Bronchial epithelial cell (primary cell): Measurements from ENCODE around the gene STUM. TPM values are rescaled to one million over a fixed set of nuclear protein-coding genes. Genes with fewer than 3 reads are reported as not detected.

Experiments
- DNase-seq: peaks from one replicate; pipeline ENCODE4 v3.0.0-alpha.2; 2010; ENCODE audit warnings: low read depth
- FAIRE-seq: peaks from 2 replicates; lab custom pipeline; 2011; peaks lifted over from hg19 to GRCh38; lab: Jason Lieb, UNC
- H3K27me3 ChIP-seq: 2 replicates; pipeline ENCODE4 v1.5.1; 2011; ENCODE audit warnings: low read length; ENCODE audit not compliant: control insufficient read depth, insufficient read depth
- H3K36me3 ChIP-seq: 2 replicates; pipeline ENCODE4 v1.5.1; 2011; ENCODE audit warnings: low read length; ENCODE audit not compliant: control insufficient read depth, insufficient read depth
- H3K4me3 ChIP-seq: 2 replicates; pipeline ENCODE4 v1.5.1; 2011; ENCODE audit warnings: mild to moderate bottlenecking, low read depth, low read length, control low read depth
- total RNA-seq: library from RNA; depleted of rRNA; stranded (reverse); fragments of >200 nt; gene quantifications from 2 replicates; pipeline ENCODE4 v1.2.1, GENCODE V29; 2014
- TF ChIP-seq, protein P1 (sequence below): IDR thresholded peaks from 2 replicates; pipeline ENCODE4 v1.5.1; 2011; ENCODE audit warnings: mild to moderate bottlenecking, moderate library complexity, low read length, control low read depth, inconsistent platforms; ENCODE audit not compliant: insufficient read depth, severe bottlenecking

Gene STUM
- total RNA-seq, 1 donor from 2014 or later: not detected

- DNase-seq (no peak), FAIRE-seq (peak; percentile 32)
- Histone ChIP-seq H3K27me3 (peaks cover 4% of the 10 kb centered on the region), H3K36me3 (no peaks in the 10 kb centered on the region), H3K4me3 (no peak overlapping the region)
- TF ChIP-seq, protein P1, sequence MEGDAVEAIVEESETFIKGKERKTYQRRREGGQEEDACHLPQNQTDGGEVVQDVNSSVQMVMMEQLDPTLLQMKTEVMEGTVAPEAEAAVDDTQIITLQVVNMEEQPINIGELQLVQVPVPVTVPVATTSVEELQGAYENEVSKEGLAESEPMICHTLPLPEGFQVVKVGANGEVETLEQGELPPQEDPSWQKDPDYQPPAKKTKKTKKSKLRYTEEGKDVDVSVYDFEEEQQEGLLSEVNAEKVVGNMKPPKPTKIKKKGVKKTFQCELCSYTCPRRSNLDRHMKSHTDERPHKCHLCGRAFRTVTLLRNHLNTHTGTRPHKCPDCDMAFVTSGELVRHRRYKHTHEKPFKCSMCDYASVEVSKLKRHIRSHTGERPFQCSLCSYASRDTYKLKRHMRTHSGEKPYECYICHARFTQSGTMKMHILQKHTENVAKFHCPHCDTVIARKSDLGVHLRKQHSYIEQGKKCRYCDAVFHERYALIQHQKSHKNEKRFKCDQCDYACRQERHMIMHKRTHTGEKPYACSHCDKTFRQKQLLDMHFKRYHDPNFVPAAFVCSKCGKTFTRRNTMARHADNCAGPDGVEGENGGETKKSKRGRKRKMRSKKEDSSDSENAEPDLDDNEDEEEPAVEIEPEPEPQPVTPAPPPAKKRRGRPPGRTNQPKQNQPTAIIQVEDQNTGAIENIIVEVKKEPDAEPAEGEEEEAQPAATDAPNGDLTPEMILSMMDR: no peak
These were observed 28.0 kb downstream of the STUM start for GRCh38 chr1:226576601-226577000.

DNA sequence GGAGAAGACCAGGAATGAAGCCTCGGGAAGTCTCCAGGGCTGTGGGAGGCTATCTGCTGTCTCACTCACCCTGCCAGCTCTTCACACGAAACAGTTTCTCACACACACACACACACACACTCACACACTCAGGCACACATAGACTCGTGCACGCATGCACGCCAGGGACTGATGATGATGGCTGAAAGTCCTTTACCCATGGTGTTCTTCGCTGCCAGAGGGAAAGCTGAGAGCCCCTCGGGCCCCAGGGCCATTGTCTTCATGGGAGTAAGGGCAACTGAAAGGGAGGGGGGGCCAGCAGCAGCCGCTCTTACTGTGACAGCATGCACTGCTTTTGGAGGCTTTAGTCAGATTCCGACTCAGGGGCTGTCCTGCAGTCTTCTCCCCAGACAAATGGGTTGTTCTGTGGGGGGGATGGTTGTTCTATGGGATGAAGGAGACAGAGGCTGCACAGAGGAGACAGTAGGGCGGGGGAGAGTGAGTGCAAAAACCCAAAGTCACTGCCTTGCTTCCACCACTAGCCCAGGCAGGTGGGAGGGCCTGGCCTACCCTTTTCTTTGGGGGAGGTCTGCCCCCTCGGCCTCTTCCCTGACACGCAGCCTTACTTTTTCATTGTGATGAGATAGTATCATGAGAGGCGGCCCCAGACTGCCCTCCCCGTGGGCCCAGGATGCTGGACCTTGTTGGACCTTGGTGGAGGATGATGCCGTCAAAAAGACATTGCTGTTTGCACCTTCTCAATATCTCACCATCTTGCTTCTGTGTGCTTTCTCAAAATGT lies 29.0 kb downstream of the STUM start:
- peaks cover 4% of the 10 kb centered on the region for H3K27me3 ChIP-seq
- no peaks in the 10 kb centered on the region for H3K36me3 ChIP-seq
- TF ChIP-seq, protein P1: no peak
- FAIRE-seq (no peak), DNase-seq (no peak)
- no peak overlapping the region for H3K4me3 ChIP-seq

GRCh38 chr1:226578946-226579578 lies 30.5 kb downstream of the STUM start:
- peaks cover 2% of the 10 kb centered on the region for H3K27me3 ChIP-seq
- no peak overlapping the region for H3K4me3 ChIP-seq
- TF ChIP-seq, protein P1: no peak
- H3K36me3 ChIP-seq: no peaks in the 10 kb centered on the region
- DNase-seq: no peak
- no peak for FAIRE-seq

- Histone ChIP-seq H3K4me3 (no peak overlapping the region), H3K36me3 (no peaks in the 10 kb centered on the region), H3K27me3 (peaks cover 2% of the 10 kb centered on the region)
- FAIRE-seq (no peak), DNase-seq (no peak)
- TF ChIP-seq, protein P1: no peak
These were observed 31.3 kb downstream of the STUM start for GRCh38 chr1:226579781-226580323.

- FAIRE-seq (no peak), DNase-seq (no peak)
- Histone ChIP-seq H3K27me3 (peaks cover under 1% of the 10 kb centered on the region), H3K4me3 (no peak overlapping the region), H3K36me3 (no peaks in the 10 kb centered on the region)
- TF ChIP-seq, protein P1: no peak
These were observed 32.2 kb downstream of the STUM start for GRCh38 chr1:226580625-226581270.
